Stimulated activated CD4-positive, alpha-beta T cell treated with anti-CD3 and anti-CD28 coated beads, TNF-alpha, amount 100 ng/mL, for 24 hours (primary cell): ENCODE data around the gene HS2ST1.

ENCODE experiments used
- DNase-seq, 3 experiments: peaks; one replicate each; pipeline ENCODE4 v3.0.0-alpha.2; 2020; ENCODE audit warnings: low read depth in 3 of 3

The HS2ST1 gene

GRCh38 chr1:87111659-87112371 lies 197.4 kb downstream of the HS2ST1 start:
- no peak for DNase-seq

- no peak for DNase-seq
Observed at GRCh38 chr1:87113313-87113712, 198.9 kb downstream of the HS2ST1 start.

- no peak for DNase-seq
Observed at GRCh38 chr1:87115317-87115890, 201.0 kb downstream of the HS2ST1 start.

- DNase-seq, result no peak
Observed at GRCh38 chr1:87115891-87116290, 201.5 kb downstream of the HS2ST1 start.

GRCh38 chr1:87117761-87118368 lies 203.4 kb downstream of the HS2ST1 start:
- no peak for DNase-seq

GRCh38 chr1:87119541-87120140 lies 205.2 kb downstream of the HS2ST1 start:
- DNase-seq, result no peak

- DNase-seq, result no peak
Observed at GRCh38 chr1:87120779-87121178, 206.3 kb downstream of the HS2ST1 start.

- no peak for DNase-seq
Observed at GRCh38 chr1:87121711-87122163, 207.3 kb downstream of the HS2ST1 start.

GRCh38 chr1:87122243-87122642 lies 207.8 kb downstream of the HS2ST1 start:
- DNase-seq, result no peak

- no peak for DNase-seq
Observed at GRCh38 chr1:87123610-87124009, 209.2 kb downstream of the HS2ST1 start.

- DNase-seq, result no peak
Observed at GRCh38 chr1:87126886-87127505, 212.6 kb downstream of the HS2ST1 start.

GRCh38 chr1:87127581-87127980 lies 213.1 kb downstream of the HS2ST1 start:
- DNase-seq, result no peak

GRCh38 chr1:87129038-87129437 lies 214.6 kb downstream of the HS2ST1 start:
- DNase-seq, result no peak

- DNase-seq, result no peak
Observed at GRCh38 chr1:87129606-87130005, 215.2 kb downstream of the HS2ST1 start.

- no peak for DNase-seq
Observed at GRCh38 chr1:87130438-87130837, 216.0 kb downstream of the HS2ST1 start.

GRCh38 chr1:87131809-87132283 lies 217.4 kb downstream of the HS2ST1 start:
- peak; percentile 57 to 68 (median 62) for DNase-seq

- DNase-seq, result no peak
Observed at GRCh38 chr1:87132284-87132870, 217.9 kb downstream of the HS2ST1 start.

GRCh38 chr1:87134061-87134460 lies 219.6 kb downstream of the HS2ST1 start:
- no peak for DNase-seq

- DNase-seq, result no peak
Observed at GRCh38 chr1:87134625-87135328, 220.3 kb downstream of the HS2ST1 start.

GRCh38 chr1:87135329-87135712 lies 220.9 kb downstream of the HS2ST1 start:
- no peak for DNase-seq
